ENCODE data around the gene PSMA8.
"Not testable (repeated sequence)": the region's sequence is repeated elsewhere in the genome, so short reads cannot be mapped to it uniquely, and the experiment has no call there.

PSMA8 gene

DNA sequence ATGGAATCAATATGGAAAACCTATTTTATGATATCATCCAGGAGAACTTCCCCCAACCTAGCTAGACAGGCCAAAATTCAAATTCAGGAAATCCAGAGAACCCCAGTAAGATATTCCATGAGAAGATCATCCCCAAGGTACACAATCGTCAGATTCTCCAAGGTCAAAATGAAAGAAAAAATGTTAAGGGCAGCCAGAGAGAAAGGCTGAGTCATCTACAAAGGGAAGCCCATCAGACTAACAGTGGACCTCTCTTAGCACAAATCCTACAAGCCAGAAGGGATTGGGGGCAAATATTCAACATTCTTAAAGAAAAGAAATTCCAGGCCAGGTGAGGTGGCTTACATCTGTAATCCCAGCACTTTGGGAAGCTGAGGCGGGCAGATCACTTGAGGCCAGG is 11.7 kb upstream of the PSMA8 start:
- H3K36me3 ChIP-seq (replicated peaks); H3K4me1 ChIP-seq; H3K27me3 ChIP-seq (ENCODE audit: low read depth); in situ Hi-C loops (cut with MboI; ENCODE audit: low sequenced_read_pairs); H3K4me3 ChIP-seq; H3K9me3 ChIP-seq; DNase-seq (ENCODE audit: low spot score in 2 of 2): not testable (repeated sequence)

DNA sequence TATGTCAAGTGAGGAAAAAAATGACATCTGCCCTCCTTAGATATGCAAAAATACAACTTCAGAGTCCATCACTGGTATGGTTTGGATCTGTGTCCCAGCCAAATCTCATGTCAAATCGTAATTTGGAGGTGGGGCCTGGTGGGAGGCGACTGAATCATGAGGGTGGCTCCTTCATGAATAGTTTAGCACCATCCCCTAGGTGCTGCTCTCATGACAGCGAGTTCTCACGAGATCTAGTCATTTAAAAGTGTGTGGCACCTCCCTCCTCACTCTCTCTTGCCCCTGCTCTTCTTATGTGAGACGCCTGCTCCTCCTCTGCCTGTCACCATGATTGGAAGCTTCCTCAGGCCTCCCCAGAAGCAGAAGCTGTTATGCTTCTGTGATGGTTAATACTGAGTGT is 5.9 kb upstream of the PSMA8 start:
- Histone ChIP-seq H3K27me3 (ENCODE audit: low read depth) (no peaks in the 10 kb centered on the region), H3K4me1 (no peaks in the 10 kb centered on the region), H3K4me3 (no peak overlapping the region), H3K9me3 (no peaks in the 10 kb centered on the region), H3K36me3 (replicated peaks) (no peaks in the 10 kb centered on the region)
- in situ Hi-C loops (cut with MboI; ENCODE audit: low sequenced_read_pairs), result no loop called here
- DNase-seq (ENCODE audit: low spot score in 2 of 2), result no peak

DNA sequence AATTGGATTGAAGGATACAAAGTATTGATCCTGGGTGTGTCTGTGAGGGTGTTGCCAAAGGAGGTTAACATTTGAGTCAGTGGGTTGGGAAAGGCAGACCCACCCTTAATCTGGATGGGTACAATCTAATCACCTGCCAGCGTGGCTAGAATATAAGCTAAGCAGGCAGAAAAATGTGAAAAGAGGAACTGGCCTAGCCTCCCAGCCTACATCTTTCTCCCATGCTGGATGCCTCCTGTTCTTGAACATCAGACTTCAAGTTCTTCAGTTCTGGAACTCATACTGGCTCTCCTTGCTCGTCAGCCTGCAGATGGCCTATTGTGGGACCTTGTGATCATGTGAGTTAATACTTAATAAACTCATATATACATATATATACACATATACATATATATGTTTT is 5.5 kb upstream of the PSMA8 start:
- in situ Hi-C loops (cut with MboI; ENCODE audit: low sequenced_read_pairs); DNase-seq (ENCODE audit: low spot score in 2 of 2); H3K27me3 ChIP-seq (ENCODE audit: low read depth); H3K36me3 ChIP-seq (replicated peaks); H3K4me3 ChIP-seq; H3K9me3 ChIP-seq; H3K4me1 ChIP-seq: not testable (repeated sequence)

DNA sequence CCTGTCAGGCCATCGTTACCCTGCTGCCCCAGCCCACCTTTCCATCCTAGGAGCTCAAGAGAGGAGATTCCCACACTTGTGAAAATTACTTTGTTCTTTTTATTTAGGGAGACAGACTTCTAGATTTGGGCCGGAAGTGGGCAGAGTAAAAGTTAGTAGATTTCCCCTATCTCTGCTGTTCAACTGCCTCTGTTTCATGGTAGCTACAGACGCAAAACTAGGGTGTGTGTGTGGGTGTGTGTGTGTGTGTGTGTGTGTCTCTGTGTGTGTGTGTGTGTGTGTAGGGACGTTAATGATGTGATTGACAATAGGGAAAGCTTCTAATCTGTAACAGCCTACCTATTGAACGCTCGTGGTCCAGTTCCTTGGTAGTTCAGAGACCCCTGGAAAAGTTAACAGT is 438 bp downstream of the PSMA8 start:
- Histone ChIP-seq H3K9me3 (no peaks in the 10 kb centered on the region), H3K4me1 (no peaks in the 10 kb centered on the region), H3K27me3 (ENCODE audit: low read depth) (no peaks in the 10 kb centered on the region), H3K36me3 (replicated peaks) (no peaks in the 10 kb centered on the region), H3K4me3 (no peak overlapping the region)
- no peak for DNase-seq (ENCODE audit: low spot score in 2 of 2)
- in situ Hi-C loops (cut with MboI; ENCODE audit: low sequenced_read_pairs), result no loop called here

DNA sequence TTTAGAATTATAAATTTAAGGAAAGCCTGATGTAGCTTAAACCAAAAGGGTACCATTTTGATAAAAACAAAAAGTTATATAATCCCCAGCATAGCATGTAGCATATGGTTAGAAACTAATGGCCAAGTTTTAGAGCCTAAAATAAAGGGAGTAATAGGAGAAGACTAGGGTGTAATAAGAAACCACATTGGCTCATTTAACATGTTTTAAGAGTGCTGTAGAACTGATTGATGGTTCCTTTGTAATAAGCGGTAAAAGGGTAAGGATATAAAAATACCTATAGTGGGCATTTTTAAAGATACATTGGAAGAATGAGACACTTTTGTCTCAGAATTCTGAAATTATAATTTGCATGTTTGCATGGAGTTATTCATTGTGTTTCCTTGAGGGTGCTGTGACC is 1.9 kb downstream of the PSMA8 start:
- Histone ChIP-seq H3K27me3 (ENCODE audit: low read depth) (no peaks in the 10 kb centered on the region), H3K36me3 (replicated peaks) (no peaks in the 10 kb centered on the region), H3K4me1 (no peaks in the 10 kb centered on the region), H3K9me3 (no peaks in the 10 kb centered on the region), H3K4me3 (no peak overlapping the region)
- in situ Hi-C loops (cut with MboI; ENCODE audit: low sequenced_read_pairs), result no loop called here
- no peak for DNase-seq (ENCODE audit: low spot score in 2 of 2)

DNA sequence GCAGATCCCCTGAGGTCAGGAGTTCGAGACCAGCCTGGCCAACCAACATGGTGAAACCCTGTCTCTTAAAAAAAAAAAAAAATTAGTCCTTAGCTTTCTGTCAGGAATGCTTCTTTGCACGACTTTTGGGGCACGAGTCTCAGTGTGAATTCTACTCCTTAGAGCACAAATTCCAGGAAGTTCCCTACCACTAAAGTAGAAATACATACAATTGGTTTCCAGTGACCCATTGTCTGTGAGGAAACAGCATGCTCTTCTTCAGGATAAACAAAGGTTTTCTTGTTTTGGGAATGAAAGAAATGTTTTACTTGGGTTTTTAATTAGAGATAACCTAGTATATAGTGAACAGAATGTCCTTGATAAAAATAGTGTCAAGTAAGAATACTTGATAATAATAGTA is 23.7 kb downstream of the PSMA8 start:
- in situ Hi-C loops (cut with MboI; ENCODE audit: low sequenced_read_pairs), result no loop called here
- no peaks in the 10 kb centered on the region for H3K4me1 ChIP-seq
- H3K27me3 ChIP-seq (ENCODE audit: low read depth), result no peaks in the 10 kb centered on the region
- H3K36me3 ChIP-seq (replicated peaks), result no peaks in the 10 kb centered on the region
- no peaks in the 10 kb centered on the region for H3K9me3 ChIP-seq
- DNase-seq (ENCODE audit: low spot score in 2 of 2), result no peak
- no peak overlapping the region for H3K4me3 ChIP-seq

DNA sequence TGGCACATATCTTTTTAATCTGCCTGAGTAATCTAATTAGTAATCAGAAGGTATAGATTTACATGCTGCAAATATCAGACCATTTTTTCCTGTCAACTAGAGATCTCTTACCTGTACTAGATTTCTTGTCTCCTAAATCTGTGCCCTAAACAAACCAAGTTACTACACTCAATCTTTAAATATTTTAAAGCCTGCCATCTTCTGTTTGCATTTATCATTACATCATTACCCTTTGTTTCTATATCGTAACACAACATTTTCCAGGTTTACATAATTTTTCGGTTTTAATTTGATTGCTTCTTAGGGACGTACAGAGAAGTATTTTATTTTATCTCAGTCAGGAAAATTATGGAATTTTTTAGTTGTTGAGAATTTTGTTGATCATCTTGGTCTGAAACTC is 25.7 kb downstream of the PSMA8 start:
- no peaks in the 10 kb centered on the region for H3K4me1 ChIP-seq
- in situ Hi-C loops (cut with MboI; ENCODE audit: low sequenced_read_pairs), result no loop called here
- peak in 1 of 2 experiments; percentile 28 for DNase-seq (ENCODE audit: low spot score in 2 of 2)

DNA sequence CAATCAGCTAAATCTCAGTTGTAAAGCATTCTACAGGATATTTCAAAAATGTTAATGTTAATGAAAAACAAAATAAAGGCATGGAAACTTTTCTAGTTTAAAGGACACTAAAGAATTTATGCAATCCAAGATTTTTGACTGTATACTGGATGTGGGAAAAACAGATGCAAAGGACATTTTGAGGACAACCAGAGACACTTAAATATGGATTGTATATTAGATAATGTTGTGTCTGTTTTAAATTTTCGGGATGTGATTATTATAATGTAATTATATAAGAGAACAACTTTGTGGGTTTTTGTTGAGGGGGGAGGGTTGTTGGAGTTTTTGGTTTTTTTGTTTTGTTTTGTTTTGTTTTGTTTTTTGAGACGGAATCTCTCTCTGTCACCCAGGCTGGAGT is 30.9 kb downstream of the PSMA8 start:
- Histone ChIP-seq H3K36me3 (replicated peaks) (no peaks in the 10 kb centered on the region), H3K4me1 (no peaks in the 10 kb centered on the region), H3K9me3 (no peaks in the 10 kb centered on the region), H3K27me3 (ENCODE audit: low read depth) (no peaks in the 10 kb centered on the region), H3K4me3 (no peak overlapping the region)
- in situ Hi-C loops (cut with MboI; ENCODE audit: low sequenced_read_pairs), result no loop called here
- no peak for DNase-seq (ENCODE audit: low spot score in 2 of 2)

More for the DNA sequence above, 25.7 kb downstream of the PSMA8 start:
- Histone ChIP-seq H3K4me3 (no peak overlapping the region), H3K36me3 (replicated peaks) (no peaks in the 10 kb centered on the region), H3K27me3 (ENCODE audit: low read depth) (no peaks in the 10 kb centered on the region), H3K9me3 (no peaks in the 10 kb centered on the region)

DNA sequence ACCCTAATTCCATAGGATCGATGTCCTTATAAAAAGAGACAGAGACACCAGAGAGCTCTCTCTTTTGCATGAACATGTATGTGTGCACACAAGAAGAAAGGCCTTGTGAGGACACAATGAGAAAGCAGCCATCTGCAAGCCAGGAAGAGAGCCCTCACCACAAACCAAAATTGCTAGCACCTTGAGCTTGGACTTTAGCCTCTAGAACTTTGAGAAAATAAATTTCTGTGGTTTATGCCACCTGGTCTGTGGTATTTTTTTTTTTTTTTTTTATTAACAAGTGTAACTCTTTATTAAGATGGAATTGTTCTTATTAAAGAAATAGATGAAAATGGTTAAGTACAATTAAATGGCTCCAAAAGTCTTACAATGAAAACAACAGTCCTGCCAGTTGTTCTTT is 33.9 kb downstream of the PSMA8 start:
- H3K9me3 ChIP-seq; H3K4me3 ChIP-seq; DNase-seq (ENCODE audit: low spot score in 2 of 2); H3K4me1 ChIP-seq; in situ Hi-C loops (cut with MboI; ENCODE audit: low sequenced_read_pairs); H3K27me3 ChIP-seq (ENCODE audit: low read depth); H3K36me3 ChIP-seq (replicated peaks): not testable (repeated sequence)

DNA sequence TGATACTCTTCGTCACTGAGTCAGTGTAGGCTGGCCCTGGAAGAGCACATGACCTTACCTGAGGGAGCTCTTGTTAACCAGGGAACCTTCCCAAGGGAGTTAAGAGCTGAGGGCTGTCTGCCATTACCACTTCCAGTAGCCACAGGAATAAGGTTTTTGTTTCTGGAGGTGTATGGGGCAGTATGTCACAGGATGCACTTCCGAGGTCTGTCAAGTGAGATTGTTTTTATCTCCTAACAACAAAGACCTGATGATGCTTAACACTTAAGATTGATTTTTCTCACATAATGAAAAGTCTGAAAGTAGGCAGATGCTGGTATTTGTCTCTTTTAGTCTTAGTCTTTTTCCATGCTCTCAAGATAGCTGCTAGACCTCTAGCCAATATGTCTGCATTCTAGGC is 41.8 kb downstream of the PSMA8 start:
- Histone ChIP-seq H3K9me3 (no peaks in the 10 kb centered on the region), H3K4me1 (no peaks in the 10 kb centered on the region; the same call in 1 of the 2 replicates), H3K27me3 (ENCODE audit: low read depth) (peaks cover 6% of the 10 kb centered on the region), H3K36me3 (replicated peaks) (no peaks in the 10 kb centered on the region), H3K4me3 (no peak overlapping the region)
- DNase-seq (ENCODE audit: low spot score in 2 of 2), result no peak
- in situ Hi-C loops (cut with MboI; ENCODE audit: low sequenced_read_pairs), result no loop called here

DNA sequence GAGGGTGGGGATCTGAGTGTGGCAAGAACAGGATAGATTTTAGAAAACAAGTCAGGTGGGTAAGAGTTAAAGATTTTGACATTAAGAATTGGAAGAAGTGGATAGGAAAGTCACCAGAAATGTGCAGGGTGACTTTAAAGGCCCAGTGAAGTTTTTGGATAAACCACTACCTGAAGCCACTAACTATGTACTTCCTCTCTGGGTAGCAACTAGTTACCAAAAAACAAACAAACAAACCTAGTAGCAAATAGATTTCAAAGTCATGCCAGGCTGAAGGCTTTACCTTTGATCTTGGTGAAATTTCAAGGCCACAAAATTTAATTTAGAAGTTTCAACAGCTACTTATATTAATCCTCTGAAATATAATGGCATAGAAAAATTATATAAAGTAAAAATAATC is 42.5 kb downstream of the PSMA8 start:
- H3K27me3 ChIP-seq (ENCODE audit: low read depth), result peaks cover 6% of the 10 kb centered on the region
- no peak for DNase-seq (ENCODE audit: low spot score in 2 of 2)
- H3K4me3 ChIP-seq, result no peak overlapping the region
- no peaks in the 10 kb centered on the region; the same call in 1 of the 2 replicates for H3K4me1 ChIP-seq
- no peaks in the 10 kb centered on the region for H3K36me3 ChIP-seq (replicated peaks)
- in situ Hi-C loops (cut with MboI; ENCODE audit: low sequenced_read_pairs), result no loop called here
- no peaks in the 10 kb centered on the region for H3K9me3 ChIP-seq

DNA sequence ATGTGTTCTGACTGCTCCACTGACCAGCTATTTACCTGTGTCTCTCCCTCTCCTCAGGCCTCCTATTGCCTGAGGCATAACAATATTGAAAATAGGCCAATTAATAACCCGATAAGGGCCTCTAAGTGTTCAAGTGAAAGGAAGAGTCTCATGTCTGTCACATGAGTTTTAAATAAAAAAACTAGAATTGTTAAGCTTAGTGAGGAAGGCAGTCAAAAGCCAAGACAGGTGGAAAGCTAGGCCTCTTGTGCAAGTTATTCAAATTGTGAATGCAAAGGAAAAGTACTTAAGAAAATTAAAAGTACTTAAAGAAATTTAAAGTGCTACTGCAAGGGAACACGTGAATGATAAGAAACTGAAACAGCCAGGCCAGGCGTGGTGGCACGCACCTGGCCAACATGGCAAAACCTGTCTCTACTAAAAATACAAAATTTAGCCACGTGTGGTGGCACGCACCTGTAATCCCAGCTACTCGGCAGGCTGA is 47.7 kb downstream of the PSMA8 start:
- Histone ChIP-seq H3K4me1 (no peaks in the 10 kb centered on the region), H3K36me3 (replicated peaks) (no peaks in the 10 kb centered on the region), H3K4me3 (no peak overlapping the region), H3K9me3 (no peaks in the 10 kb centered on the region), H3K27me3 (ENCODE audit: low read depth) (no peaks in the 10 kb centered on the region)
- DNase-seq (ENCODE audit: low spot score in 2 of 2), result no peak
- in situ Hi-C loops (cut with MboI; ENCODE audit: low sequenced_read_pairs), result no loop called here

DNA sequence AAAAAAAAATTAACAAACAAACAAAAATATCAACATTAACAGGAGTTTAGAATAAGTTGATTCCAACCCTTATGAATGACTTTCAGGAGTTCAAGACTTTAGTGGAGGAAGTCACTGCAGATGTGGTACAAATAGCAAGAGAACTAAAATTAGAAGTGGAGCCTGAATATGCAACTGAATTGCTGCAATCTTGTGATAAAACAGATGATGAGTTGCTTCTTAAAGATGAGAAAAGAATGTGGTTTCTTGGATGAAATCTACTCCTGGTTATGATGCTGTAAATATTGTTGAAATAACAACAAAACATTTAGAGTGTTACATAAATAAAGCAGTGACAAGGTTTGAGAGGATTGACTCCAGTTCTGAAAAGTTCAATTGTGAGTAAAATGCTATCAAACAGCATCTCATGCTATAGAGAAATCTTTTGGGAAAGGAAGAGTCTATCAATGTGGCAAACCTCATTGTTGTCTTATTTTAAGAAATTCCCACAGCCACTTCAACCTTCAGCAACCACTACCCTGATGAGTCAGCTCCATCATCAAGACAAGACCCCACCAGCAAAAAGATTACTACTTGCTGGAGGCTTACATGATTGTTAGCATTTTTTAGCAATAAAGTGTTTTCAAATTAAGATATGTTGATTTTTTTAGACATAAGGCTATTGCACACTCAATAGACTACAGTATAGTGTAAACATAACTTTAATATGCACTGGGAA is 49.9 kb downstream of the PSMA8 start:
- DNase-seq (ENCODE audit: low spot score in 2 of 2), result no peak
- Histone ChIP-seq H3K36me3 (replicated peaks) (no peaks in the 10 kb centered on the region), H3K9me3 (no peaks in the 10 kb centered on the region), H3K4me1 (no peaks in the 10 kb centered on the region), H3K4me3 (no peak overlapping the region), H3K27me3 (ENCODE audit: low read depth) (no peaks in the 10 kb centered on the region)
- in situ Hi-C loops (cut with MboI; ENCODE audit: low sequenced_read_pairs), result no loop called here

DNA sequence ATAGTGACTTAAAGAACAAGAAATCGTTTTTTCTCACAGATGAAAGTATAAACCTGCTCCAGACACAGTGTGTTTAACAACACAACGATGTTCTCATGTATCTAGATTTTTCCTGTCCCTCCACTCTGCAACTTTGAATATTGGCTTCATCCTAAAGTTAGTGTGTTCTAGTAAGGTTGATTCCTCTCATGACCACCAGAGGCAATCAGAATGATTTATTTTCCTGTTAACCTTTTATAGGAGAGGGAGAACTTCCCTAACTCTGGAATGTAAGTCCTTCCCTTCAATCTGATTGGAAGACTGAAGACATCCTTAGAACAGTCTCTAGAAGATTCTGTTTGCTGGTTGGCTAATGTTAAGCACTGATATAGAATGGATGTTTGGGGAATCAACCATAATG is 51.6 kb downstream of the PSMA8 start:
- Histone ChIP-seq H3K27me3 (ENCODE audit: low read depth) (no peaks in the 10 kb centered on the region), H3K36me3 (replicated peaks) (no peaks in the 10 kb centered on the region), H3K4me1 (no peaks in the 10 kb centered on the region), H3K4me3 (no peak overlapping the region), H3K9me3 (no peaks in the 10 kb centered on the region)
- in situ Hi-C loops (cut with MboI; ENCODE audit: low sequenced_read_pairs), result no loop called here
- peak in 1 of 2 experiments; percentile 38 for DNase-seq (ENCODE audit: low spot score in 2 of 2)

DNA sequence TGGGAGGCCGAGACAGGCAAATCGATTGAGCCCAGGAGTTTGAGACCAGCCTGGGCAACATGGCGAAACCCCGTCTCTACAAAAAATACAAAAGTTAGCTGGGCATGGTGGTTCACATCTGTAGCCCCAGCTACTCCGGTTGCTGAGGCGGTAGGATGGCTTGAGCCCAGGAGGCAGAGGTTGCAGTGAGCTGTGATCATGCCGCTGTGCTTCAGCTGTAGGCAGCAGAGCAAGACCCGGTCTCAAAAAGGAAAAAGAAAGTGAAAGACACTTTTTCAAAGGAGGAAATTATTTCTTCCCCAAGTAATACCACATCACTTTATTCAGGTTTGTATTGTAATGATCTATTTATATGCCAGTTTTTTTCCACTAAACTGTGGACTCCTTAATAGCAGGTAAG is 56.8 kb downstream of the PSMA8 start:
- in situ Hi-C loops (cut with MboI; ENCODE audit: low sequenced_read_pairs), result no loop called here

More for the DNA sequence above, 56.8 kb downstream of the PSMA8 start:
- no peak overlapping the region for H3K4me3 ChIP-seq
- no peaks in the 10 kb centered on the region for H3K27me3 ChIP-seq (ENCODE audit: low read depth)
- no peaks in the 10 kb centered on the region for H3K36me3 ChIP-seq (replicated peaks)
- H3K9me3 ChIP-seq, result no peaks in the 10 kb centered on the region
- no peak for DNase-seq (ENCODE audit: low spot score in 2 of 2)
- no peaks in the 10 kb centered on the region for H3K4me1 ChIP-seq

All from HAP-1 (cell line).